ENCODE measurements around the gene SCARF2.

The SCARF2 gene

GRCh38 chr22:20430720-20431510 is 6.7 kb downstream of the SCARF2 start:
- Histone ChIP-seq H3K27ac (ENCODE audit: poor library complexity, severe bottlenecking) (no peak overlapping the region), H3K27me3 (ENCODE audit: insufficient read depth, poor library complexity, severe bottlenecking) (no peaks in the 10 kb centered on the region), H3K9me3 (ENCODE audit: severe bottlenecking) (no peaks in the 10 kb centered on the region), H3K36me3 (ENCODE audit: low read depth) (0 out of 2 replicates have a peak, but pooled peaks cover 3% of the 10 kb centered on the region), H3K4me1 (ENCODE audit: insufficient read depth, poor library complexity, severe bottlenecking) (no peaks in the 10 kb centered on the region), H3K4me3 (ENCODE audit: severe bottlenecking) (no peak overlapping the region)
- ATAC-seq (ENCODE audit: low read depth) (peak; percentile 57), DNase-seq (ENCODE audit: low spot score) (peak; percentile 56)
- peak; percentile 48 for TF ChIP-seq CTCF (IDR thresholded peaks at IDR 0.05; ENCODE audit: poor library complexity, severe bottlenecking)

GRCh38 chr22:20430101-20430719 is 7.4 kb downstream of the SCARF2 start:
- peak; percentile 30 for DNase-seq (ENCODE audit: low spot score)
- no peak for ATAC-seq (ENCODE audit: low read depth)
- Histone ChIP-seq H3K4me3 (ENCODE audit: severe bottlenecking) (no peak overlapping the region), H3K9me3 (ENCODE audit: severe bottlenecking) (no peaks in the 10 kb centered on the region), H3K27ac (ENCODE audit: poor library complexity, severe bottlenecking) (no peak overlapping the region), H3K4me1 (ENCODE audit: insufficient read depth, poor library complexity, severe bottlenecking) (no peaks in the 10 kb centered on the region), H3K27me3 (ENCODE audit: insufficient read depth, poor library complexity, severe bottlenecking) (no peaks in the 10 kb centered on the region), H3K36me3 (ENCODE audit: low read depth) (0 out of 2 replicates have a peak, but pooled peaks cover 3% of the 10 kb centered on the region)
- TF ChIP-seq CTCF (IDR thresholded peaks at IDR 0.05; ENCODE audit: poor library complexity, severe bottlenecking) = no peak

GRCh38 chr22:20429254-20430100 is 8.1 kb downstream of the SCARF2 start:
- no peaks in the 10 kb centered on the region for H3K27me3 ChIP-seq (ENCODE audit: insufficient read depth, poor library complexity, severe bottlenecking)
- no peak overlapping the region for H3K4me3 ChIP-seq (ENCODE audit: severe bottlenecking)
- no peaks in the 10 kb centered on the region for H3K4me1 ChIP-seq (ENCODE audit: insufficient read depth, poor library complexity, severe bottlenecking)
- H3K36me3 ChIP-seq (ENCODE audit: low read depth) = 0 out of 2 replicates have a peak, but pooled peaks cover 3% of the 10 kb centered on the region
- H3K27ac ChIP-seq (ENCODE audit: poor library complexity, severe bottlenecking) = no peak overlapping the region
- peak; percentile 49 for DNase-seq (ENCODE audit: low spot score)
- no peak for ATAC-seq (ENCODE audit: low read depth)
- H3K9me3 ChIP-seq (ENCODE audit: severe bottlenecking) = no peaks in the 10 kb centered on the region
- TF ChIP-seq CTCF (IDR thresholded peaks at IDR 0.05; ENCODE audit: poor library complexity, severe bottlenecking) = no peak

GRCh38 chr22:20428496-20429253 is 8.9 kb downstream of the SCARF2 start:
- DNase-seq (ENCODE audit: low spot score) = peak; percentile 40
- 0 out of 2 replicates have a peak, but pooled peaks cover 3% of the 10 kb centered on the region for H3K36me3 ChIP-seq (ENCODE audit: low read depth)
- H3K9me3 ChIP-seq (ENCODE audit: severe bottlenecking) = no peaks in the 10 kb centered on the region
- no peak overlapping the region for H3K4me3 ChIP-seq (ENCODE audit: severe bottlenecking)
- no peaks in the 10 kb centered on the region for H3K4me1 ChIP-seq (ENCODE audit: insufficient read depth, poor library complexity, severe bottlenecking)
- no peak overlapping the region for H3K27ac ChIP-seq (ENCODE audit: poor library complexity, severe bottlenecking)
- no peak for ATAC-seq (ENCODE audit: low read depth)
- no peak for TF ChIP-seq CTCF (IDR thresholded peaks at IDR 0.05; ENCODE audit: poor library complexity, severe bottlenecking)
- no peaks in the 10 kb centered on the region for H3K27me3 ChIP-seq (ENCODE audit: insufficient read depth, poor library complexity, severe bottlenecking)
